KMS-11 (cell line): ENCODE measurements around the gene PAM16.

Experiments used
- H2AFZ ChIP-seq: fragments of 200-600 bp; sonication (generic); 2 replicates; pipeline ENCODE4 v1.6.1; 2016; ENCODE audit warnings: antibody characterized with exemption, mixed run types, low read depth
- H3K27ac ChIP-seq: fragments of 200-600 bp; sonication (generic); 2 replicates; pipeline ENCODE4 v1.6.1; 2016; ENCODE audit warnings: mild to moderate bottlenecking, mixed run types
- H3K27me3 ChIP-seq: fragments of 200-600 bp; sonication (generic); 2 replicates; pipeline ENCODE4 v1.6.1; 2017; ENCODE audit warnings: mild to moderate bottlenecking, low read depth, mixed run types, moderate library complexity; ENCODE audit not compliant: insufficient read depth
- H3K36me3 ChIP-seq: fragments of 200-600 bp; sonication (generic); 2 replicates; pipeline ENCODE4 v1.6.1; 2017; ENCODE audit warnings: mild to moderate bottlenecking, mixed run types; ENCODE audit not compliant: insufficient read depth
- H3K4me1 ChIP-seq: fragments of 200-600 bp; sonication (generic); 2 replicates; pipeline ENCODE4 v1.6.1; 2016; ENCODE audit warnings: mild to moderate bottlenecking, low read depth, mixed run types; ENCODE audit not compliant: poor library complexity, severe bottlenecking
- H3K4me2 ChIP-seq: fragments of 200-600 bp; sonication (generic); 2 replicates; pipeline ENCODE4 v1.7.0; 2016; ENCODE audit warnings: mild to moderate bottlenecking, mixed run types
- H3K4me3 ChIP-seq: fragments of 200-600 bp; sonication (generic); IDR thresholded peaks from 2 replicates; pipeline ENCODE4 v1.6.1; 2017; ENCODE audit warnings: low read depth, low read length, mixed read lengths; ENCODE audit not compliant: insufficient read depth
- H3K79me2 ChIP-seq: fragments of 200-600 bp; sonication (generic); 2 replicates; pipeline ENCODE4 v1.6.1; 2016; ENCODE audit warnings: low read depth, mixed run types; ENCODE audit not compliant: insufficient read depth
- H3K9ac ChIP-seq: fragments of 200-600 bp; sonication (generic); 2 replicates; pipeline ENCODE4 v1.6.1; 2016; ENCODE audit warnings: mild to moderate bottlenecking, mixed run types
- H4K20me1 ChIP-seq: fragments of 200-600 bp; sonication (generic); 2 replicates; pipeline ENCODE4 v1.6.1; 2016; ENCODE audit warnings: mild to moderate bottlenecking, mixed run types; ENCODE audit not compliant: insufficient read depth
- CTCF ChIP-seq: fragments of 200-600 bp; sonication (generic); conservative IDR thresholded peaks from 2 replicates; pipeline ENCODE4 v1.6.1; 2017; ENCODE audit warnings: low read depth, mild to moderate bottlenecking, antibody characterized with exemption, low read length, moderate library complexity, mixed read lengths

The PAM16 gene

GRCh38 chr16:4328046-4328781 is 22.9 kb downstream of the PAM16 start:
- Histone ChIP-seq H3K79me2 (peaks cover 6% of the 10 kb centered on the region; the same call in 1 of the 2 replicates), H3K9ac (no peak overlapping the region), H3K27ac (no peak overlapping the region), H3K4me1 (peaks cover 21% of the 10 kb centered on the region), H2AFZ (no peak overlapping the region), H3K27me3 (no peaks in the 10 kb centered on the region), H4K20me1 (no peaks in the 10 kb centered on the region), H3K36me3 (no peaks in the 10 kb centered on the region), H3K4me3 (no peak overlapping the region), H3K4me2 (no peak overlapping the region)
- no peak for TF ChIP-seq CTCF

GRCh38 chr16:4327386-4328045 is 23.6 kb downstream of the PAM16 start:
- peaks cover 21% of the 10 kb centered on the region for H3K4me1 ChIP-seq
- TF ChIP-seq CTCF: no peak
- H3K27me3 ChIP-seq: no peaks in the 10 kb centered on the region
- no peaks in the 10 kb centered on the region for H3K36me3 ChIP-seq
- no peak overlapping the region for H3K4me3 ChIP-seq
- H2AFZ ChIP-seq: no peak overlapping the region
- peaks cover 6% of the 10 kb centered on the region; the same call in 1 of the 2 replicates for H3K79me2 ChIP-seq
- no peak overlapping the region for H3K9ac ChIP-seq
- no peak overlapping the region for H3K4me2 ChIP-seq
- H3K27ac ChIP-seq: no peak overlapping the region
- H4K20me1 ChIP-seq: no peaks in the 10 kb centered on the region

- H3K27me3 ChIP-seq: no peaks in the 10 kb centered on the region
- no peak overlapping the region for H2AFZ ChIP-seq
- no peak overlapping the region for H3K4me3 ChIP-seq
- no peaks in the 10 kb centered on the region for H3K36me3 ChIP-seq
- H4K20me1 ChIP-seq: no peaks in the 10 kb centered on the region; the same call in 1 of the 2 replicates
- H3K4me1 ChIP-seq: peaks cover 25% of the 10 kb centered on the region
- H3K27ac ChIP-seq: no peak overlapping the region
- no peak overlapping the region for H3K4me2 ChIP-seq
- H3K9ac ChIP-seq: no peak overlapping the region
- TF ChIP-seq CTCF: no peak
- peaks cover 26% of the 10 kb centered on the region; the same call in 1 of the 2 replicates for H3K79me2 ChIP-seq
Measured at GRCh38 chr16:4325253-4325758, 25.8 kb downstream of the PAM16 start.

GRCh38 chr16:4324492-4325252 is 26.4 kb downstream of the PAM16 start:
- Histone ChIP-seq H3K4me3 (no peak overlapping the region), H4K20me1 (no peaks in the 10 kb centered on the region; the same call in 1 of the 2 replicates), H3K4me1 (peaks cover 25% of the 10 kb centered on the region), H3K4me2 (no peak overlapping the region), H3K36me3 (no peaks in the 10 kb centered on the region), H3K27me3 (no peaks in the 10 kb centered on the region), H2AFZ (no peak overlapping the region), H3K79me2 (peaks cover 26% of the 10 kb centered on the region; the same call in 1 of the 2 replicates), H3K9ac (no peak overlapping the region), H3K27ac (no peak overlapping the region)
- no peak for TF ChIP-seq CTCF
